Epithelial cell of esophagus (primary cell): ENCODE data around the gene FOXF2.

Experiments
- DNase-seq: peaks from one replicate; pipeline ENCODE4 v3.0.0; 2010; ENCODE audit warnings: low read depth
- H3K4me3 ChIP-seq: 2 replicates; pipeline ENCODE4 v1.5.1; 2011; ENCODE audit warnings: mild to moderate bottlenecking, low read length, control low read depth
- CTCF ChIP-seq: IDR thresholded peaks from 2 replicates; pipeline ENCODE4 v1.5.1; 2011; ENCODE audit warnings: low read depth, mild to moderate bottlenecking, low read length, control low read depth, inconsistent platforms; ENCODE audit not compliant: insufficient read depth; ENCODE audit errors: missing control alignments

The FOXF2 gene

GRCh38 chr6:1422290-1422689, 32.9 kb downstream of the FOXF2 start:
- DNase-seq = peak; percentile 7
- H3K4me3 ChIP-seq = no peak overlapping the region
- no peak for TF ChIP-seq CTCF

GRCh38 chr6:1423578-1423977, 34.2 kb downstream of the FOXF2 start:
- H3K4me3 ChIP-seq = no peak overlapping the region
- no peak for DNase-seq
- no peak for TF ChIP-seq CTCF

- peak; percentile 87 for TF ChIP-seq CTCF
- DNase-seq = peak; percentile 70
- no peak overlapping the region for H3K4me3 ChIP-seq
Observed at GRCh38 chr6:1424306-1424927, 35.0 kb downstream of the FOXF2 start.

- H3K4me3 ChIP-seq = no peak overlapping the region
- DNase-seq = no peak
- no peak for TF ChIP-seq CTCF
Observed at GRCh38 chr6:1426416-1426815, 37.0 kb downstream of the FOXF2 start.

GRCh38 chr6:1435806-1436205, 46.4 kb downstream of the FOXF2 start:
- peak; percentile 7 for DNase-seq
- H3K4me3 ChIP-seq = no peak overlapping the region
- no peak for TF ChIP-seq CTCF

- DNase-seq = peak; percentile 69
- TF ChIP-seq CTCF = peak; percentile 77
- H3K4me3 ChIP-seq = no peak overlapping the region
Observed at GRCh38 chr6:1436334-1437306, 47.2 kb downstream of the FOXF2 start.
